NOMO-1 treated with DMSO at 0.1 percent for 48 hours (cell line): Measurements from ENCODE around the gene KLF3.

Experiments
- DNase-seq: peaks from one replicate; lab custom pipeline; 2025; ENCODE audit not compliant: unreplicated experiment; lab: John Stamatoyannopoulos, UW

KLF3 gene

GRCh38 chr4:38673130-38673978 is 9.4 kb downstream of the KLF3 start:
- no peak for DNase-seq

GRCh38 chr4:38674258-38675144 is 10.5 kb downstream of the KLF3 start:
- DNase-seq: no peak

- peak; percentile 67 for DNase-seq
Observed at GRCh38 chr4:38675146-38676121, 11.4 kb downstream of the KLF3 start.

GRCh38 chr4:38676986-38677385 is 13.0 kb downstream of the KLF3 start:
- DNase-seq: no peak

- no peak for DNase-seq
Observed at GRCh38 chr4:38677441-38677840, 13.4 kb downstream of the KLF3 start.

- no peak for DNase-seq
Observed at GRCh38 chr4:38678078-38678477, 14.1 kb downstream of the KLF3 start.

GRCh38 chr4:38679921-38680320 is 15.9 kb downstream of the KLF3 start:
- DNase-seq: no peak

- DNase-seq: no peak
Observed at GRCh38 chr4:38681281-38681991, 17.4 kb downstream of the KLF3 start.

GRCh38 chr4:38682336-38682735 is 18.3 kb downstream of the KLF3 start:
- DNase-seq: no peak

GRCh38 chr4:38683276-38683675 is 19.3 kb downstream of the KLF3 start:
- DNase-seq: no peak

- no peak for DNase-seq
Observed at GRCh38 chr4:38684271-38684670, 20.3 kb downstream of the KLF3 start.

GRCh38 chr4:38684951-38685844 is 21.2 kb downstream of the KLF3 start:
- no peak for DNase-seq

- DNase-seq: no peak
Observed at GRCh38 chr4:38686682-38687081, 22.7 kb downstream of the KLF3 start.

GRCh38 chr4:38687571-38688011 is 23.6 kb downstream of the KLF3 start:
- no peak for DNase-seq

- no peak for DNase-seq
Observed at GRCh38 chr4:38688676-38689355, 24.8 kb downstream of the KLF3 start.

GRCh38 chr4:38691251-38692008 is 27.4 kb downstream of the KLF3 start:
- no peak for DNase-seq

- no peak for DNase-seq
Observed at GRCh38 chr4:38692421-38692820, 28.4 kb downstream of the KLF3 start.

GRCh38 chr4:38693569-38693968 is 29.6 kb downstream of the KLF3 start:
- DNase-seq: no peak
